Measurements from ENCODE around the gene USP32.

Gene USP32

GRCh38 chr17:60170835-60171752 is 220.8 kb downstream of the USP32 start:
- peak; percentile 10 to 29 for ATAC-seq

GRCh38 chr17:60169921-60170817 is 221.8 kb downstream of the USP32 start:
- peak; percentile 63 to 75 for ATAC-seq

GRCh38 chr17:60168654-60169053 is 223.3 kb downstream of the USP32 start:
- no peak for ATAC-seq

GRCh38 chr17:60167065-60167741 is 224.7 kb downstream of the USP32 start:
- ATAC-seq: no peak

GRCh38 chr17:60165971-60166370 is 226.0 kb downstream of the USP32 start:
- ATAC-seq: peak; percentile 90

- no peak for ATAC-seq
Measured at GRCh38 chr17:60165223-60165622, 226.7 kb downstream of the USP32 start.

GRCh38 chr17:60164697-60165096 is 227.2 kb downstream of the USP32 start:
- no peak for ATAC-seq

GRCh38 chr17:60164164-60164563 is 227.8 kb downstream of the USP32 start:
- ATAC-seq: no peak

- no peak for ATAC-seq
Measured at GRCh38 chr17:60163108-60163784, 228.7 kb downstream of the USP32 start.

GRCh38 chr17:60161598-60162330 is 230.2 kb downstream of the USP32 start:
- ATAC-seq: no peak

- no peak for ATAC-seq
Measured at GRCh38 chr17:60160829-60161501, 231.0 kb downstream of the USP32 start.

- no peak for ATAC-seq
Measured at GRCh38 chr17:60159479-60159866, 232.5 kb downstream of the USP32 start.

- no peak for ATAC-seq
Measured at GRCh38 chr17:60158751-60159478, 233.0 kb downstream of the USP32 start.

- no peak for ATAC-seq
Measured at GRCh38 chr17:60157487-60158040, 234.4 kb downstream of the USP32 start.

GRCh38 chr17:60156746-60157145 is 235.2 kb downstream of the USP32 start:
- no peak for ATAC-seq

- ATAC-seq: no peak
Measured at GRCh38 chr17:60155815-60156214, 236.1 kb downstream of the USP32 start.

- no peak for ATAC-seq
Measured at GRCh38 chr17:60155427-60155814, 236.5 kb downstream of the USP32 start.

- ATAC-seq: no peak
Measured at GRCh38 chr17:60154616-60155426, 237.1 kb downstream of the USP32 start.
